K562 (cell line): ENCODE data around the gene KMT2C. TPM values are rescaled to one million over a fixed set of nuclear protein-coding genes. Genes with fewer than 3 reads are reported as not detected.

Experiments
- CBFA2T2 ChIP-seq: fragments of 450-650 bp; conservative IDR thresholded peaks from 2 replicates; pipeline ENCODE4 v1.6.1; 2017; ENCODE audit warnings: mild to moderate bottlenecking
- CC2D1A ChIP-seq: fragments of 450-650 bp; IDR thresholded peaks from 2 replicates; pipeline ENCODE4 v1.6.1; 2017; ENCODE audit warnings: mild to moderate bottlenecking
- MAZ ChIP-seq, 2 experiments: fragments of 450-650 bp in 1 of 2; sonication (generic) in 1 of 2; formaldehyde crosslinking; IDR thresholded peaks in 1 of 2; conservative IDR thresholded peaks in 1 of 2; 2 replicates each; pipeline versions ENCODE4 v1.4.0 to v1.5.0; 2020; ENCODE audit warnings: mild to moderate bottlenecking in 1 of 2, missing genetic modification reagents in 1 of 2
- RAD21 ChIP-seq, 2 experiments: fragments of 250-450 bp in 1 of 2; fragments of 450-650 bp in 1 of 2; sonication (Bioruptor Pico) in 1 of 2; formaldehyde crosslinking in 1 of 2; IDR thresholded peaks in 1 of 2; conservative IDR thresholded peaks in 1 of 2; 2 replicates each; pipeline versions ENCODE4 v1.4.0 to v1.8.0; 2020 to 2022; ENCODE audit warnings: mild to moderate bottlenecking in 2 of 2, moderate library complexity in 1 of 2
- TFAM ChIP-seq: fragments of 250-450 bp; sonication (Bioruptor Pico); conservative IDR thresholded peaks from 2 replicates; pipeline ENCODE4 v1.5.0; 2021; ENCODE audit warnings: mild to moderate bottlenecking, moderate library complexity
- polyA plus RNA-seq, 8 experiments: library from polyadenylated mRNA; depleted of rRNA in 4 of 8; stranded (reverse) in 5 of 8; unstranded in 3 of 8; fragments of >200 nt; fragmentation: Nextera tagmentation in 2 of 8; fragmentation: Illumina TruSeq in 1 of 8; extraction: Ambion mirVana in 2 of 8; extraction: Trizol in 1 of 8; gene quantifications; 2 replicates each; pipeline versions ENCODE4 v1.2.1 to v1.2.3, GENCODE V29; 2011 to 2014; ENCODE audit warnings: inconsistent platforms in 1 of 8, missing spikeins in 1 of 8
- total RNA-seq, 7 experiments: library from RNA; depleted of rRNA in 6 of 7; stranded (reverse); fragments of >200 nt in 6 of 7; fragmentation: Illumina TruSeq in 2 of 7; extraction: Trizol in 2 of 7; gene quantifications; 2 replicates each; pipeline versions ENCODE4 v1.2.1 to v1.2.3, GENCODE V29; 2011 to 2021; ENCODE audit warnings: low replicate concordance in 1 of 7
- TF ChIP-seq, protein P1 (sequence below): fragments of 450-650 bp; IDR thresholded peaks from 2 replicates; pipeline ENCODE4 v1.6.1; 2017; ENCODE audit warnings: antibody characterized with exemption, mild to moderate bottlenecking
- TF ChIP-seq, protein P2 (sequence below): IDR thresholded peaks from 2 replicates; pipeline ENCODE4 v1.6.1; 2014; ENCODE audit warnings: antibody characterized with exemption

The KMT2C gene
- total and polyA plus RNA-seq, 9 of the 15 experiments (the other 6 are each of a cell fraction or from before 2014, with no cell fraction given), result 4.9 to 67.8 (median 27.1) TPM

- TF ChIP-seq, protein P1, sequence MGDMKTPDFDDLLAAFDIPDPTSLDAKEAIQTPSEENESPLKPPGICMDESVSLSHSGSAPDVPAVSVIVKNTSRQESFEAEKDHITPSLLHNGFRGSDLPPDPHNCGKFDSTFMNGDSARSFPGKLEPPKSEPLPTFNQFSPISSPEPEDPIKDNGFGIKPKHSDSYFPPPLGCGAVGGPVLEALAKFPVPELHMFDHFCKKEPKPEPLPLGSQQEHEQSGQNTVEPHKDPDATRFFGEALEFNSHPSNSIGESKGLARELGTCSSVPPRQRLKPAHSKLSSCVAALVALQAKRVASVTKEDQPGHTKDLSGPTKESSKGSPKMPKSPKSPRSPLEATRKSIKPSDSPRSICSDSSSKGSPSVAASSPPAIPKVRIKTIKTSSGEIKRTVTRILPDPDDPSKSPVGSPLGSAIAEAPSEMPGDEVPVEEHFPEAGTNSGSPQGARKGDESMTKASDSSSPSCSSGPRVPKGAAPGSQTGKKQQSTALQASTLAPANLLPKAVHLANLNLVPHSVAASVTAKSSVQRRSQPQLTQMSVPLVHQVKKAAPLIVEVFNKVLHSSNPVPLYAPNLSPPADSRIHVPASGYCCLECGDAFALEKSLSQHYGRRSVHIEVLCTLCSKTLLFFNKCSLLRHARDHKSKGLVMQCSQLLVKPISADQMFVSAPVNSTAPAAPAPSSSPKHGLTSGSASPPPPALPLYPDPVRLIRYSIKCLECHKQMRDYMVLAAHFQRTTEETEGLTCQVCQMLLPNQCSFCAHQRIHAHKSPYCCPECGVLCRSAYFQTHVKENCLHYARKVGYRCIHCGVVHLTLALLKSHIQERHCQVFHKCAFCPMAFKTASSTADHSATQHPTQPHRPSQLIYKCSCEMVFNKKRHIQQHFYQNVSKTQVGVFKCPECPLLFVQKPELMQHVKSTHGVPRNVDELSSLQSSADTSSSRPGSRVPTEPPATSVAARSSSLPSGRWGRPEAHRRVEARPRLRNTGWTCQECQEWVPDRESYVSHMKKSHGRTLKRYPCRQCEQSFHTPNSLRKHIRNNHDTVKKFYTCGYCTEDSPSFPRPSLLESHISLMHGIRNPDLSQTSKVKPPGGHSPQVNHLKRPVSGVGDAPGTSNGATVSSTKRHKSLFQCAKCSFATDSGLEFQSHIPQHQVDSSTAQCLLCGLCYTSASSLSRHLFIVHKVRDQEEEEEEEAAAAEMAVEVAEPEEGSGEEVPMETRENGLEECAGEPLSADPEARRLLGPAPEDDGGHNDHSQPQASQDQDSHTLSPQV, result 0 out of 2 replicates have a peak, but pooled peaks have one; percentile 25
- TF ChIP-seq MAZ (CRISPR knock-in tag; conservative IDR thresholded peaks at IDR 0.05 in 1 of 2, IDR thresholded peaks at IDR 0.05 in 1 of 2) (0 out of 4 replicates have a peak, but pooled peaks of 1 of the 2 experiments have one; percentile 12), RAD21 (CRISPR knock-in tag; conservative IDR thresholded peaks at IDR 0.05 in 1 of 2, IDR thresholded peaks at IDR 0.05 in 1 of 2) (peak; percentile 78 to 83), CC2D1A (peak; percentile 64), TFAM (CRISPR knock-in tag) (no peak), CBFA2T2 (0 out of 2 replicates have a peak, but pooled peaks have one; percentile 20)
- TF ChIP-seq, protein P2, sequence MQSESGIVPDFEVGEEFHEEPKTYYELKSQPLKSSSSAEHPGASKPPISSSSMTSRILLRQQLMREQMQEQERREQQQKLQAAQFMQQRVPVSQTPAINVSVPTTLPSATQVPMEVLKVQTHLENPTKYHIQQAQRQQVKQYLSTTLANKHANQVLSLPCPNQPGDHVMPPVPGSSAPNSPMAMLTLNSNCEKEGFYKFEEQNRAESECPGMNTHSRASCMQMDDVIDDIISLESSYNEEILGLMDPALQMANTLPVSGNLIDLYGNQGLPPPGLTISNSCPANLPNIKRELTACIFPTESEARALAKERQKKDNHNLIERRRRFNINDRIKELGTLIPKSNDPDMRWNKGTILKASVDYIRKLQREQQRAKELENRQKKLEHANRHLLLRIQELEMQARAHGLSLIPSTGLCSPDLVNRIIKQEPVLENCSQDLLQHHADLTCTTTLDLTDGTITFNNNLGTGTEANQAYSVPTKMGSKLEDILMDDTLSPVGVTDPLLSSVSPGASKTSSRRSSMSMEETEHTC, result peak; percentile 59; the same call in 1 of the 2 replicates
- TF ChIP-seq, all 486 proteins: peak for 26
Observed at GRCh38 chr7:152341039-152341913, 94.5 kb downstream of the KMT2C start (continued).
